Astrocyte (in vitro differentiated cells and primary cell): Measurements from ENCODE around the gene PPP1R14B. TPM values are rescaled to one million over a fixed set of nuclear protein-coding genes. Genes with fewer than 3 reads are reported as not detected.

Experiments used
- DNase-seq: peaks from one replicate; pipeline ENCODE4 v3.0.0-alpha.2; 2010; ENCODE audit warnings: low read depth
- FAIRE-seq: peaks from 2 replicates; lab custom pipeline; 2011; peaks lifted over from hg19 to GRCh38; lab: Jason Lieb, UNC
- H2AFZ ChIP-seq: 2 replicates; pipeline ENCODE4 v1.6.0; 2012; ENCODE audit warnings: low read depth, low read length, inconsistent platforms
- H3K27ac ChIP-seq: 2 replicates; pipeline ENCODE4 v1.5.1; 2011; ENCODE audit warnings: low read depth, low read length, inconsistent platforms
- H3K27me3 ChIP-seq: 2 replicates; pipeline ENCODE4 v1.6.0; 2011; ENCODE audit warnings: low read length, inconsistent platforms; ENCODE audit not compliant: insufficient read depth
- H3K36me3 ChIP-seq: 2 replicates; pipeline ENCODE4 v1.5.1; 2011; ENCODE audit warnings: low read length, inconsistent platforms; ENCODE audit not compliant: insufficient read depth
- H3K4me1 ChIP-seq: 2 replicates; pipeline ENCODE4 v1.5.1; 2011; ENCODE audit warnings: low read length, inconsistent platforms; ENCODE audit not compliant: insufficient read depth
- H3K4me2 ChIP-seq: 2 replicates; pipeline ENCODE4 v1.6.0; 2012; ENCODE audit warnings: low read length, inconsistent platforms
- H3K4me3 ChIP-seq: 2 replicates; pipeline ENCODE4 v1.5.1; 2011; ENCODE audit warnings: low read depth, mild to moderate bottlenecking, low read length, inconsistent platforms; ENCODE audit not compliant: insufficient read depth
- H3K79me2 ChIP-seq: 2 replicates; pipeline ENCODE4 v1.6.0; 2012; ENCODE audit warnings: mild to moderate bottlenecking, low read length, inconsistent platforms; ENCODE audit not compliant: insufficient read depth
- H3K9ac ChIP-seq: 2 replicates; pipeline ENCODE4 v1.6.0; 2012; ENCODE audit warnings: mild to moderate bottlenecking, low read length, inconsistent platforms
- H3K9me3 ChIP-seq: 2 replicates; pipeline ENCODE4 v1.5.1; 2012; ENCODE audit warnings: low read depth, mild to moderate bottlenecking, low read length, inconsistent platforms; ENCODE audit not compliant: insufficient read depth
- H4K20me1 ChIP-seq: 2 replicates; pipeline ENCODE4 v1.6.0; 2012; ENCODE audit warnings: low read length, inconsistent platforms; ENCODE audit not compliant: insufficient read depth
- H3K27ac Mint-ChIP-seq: one replicate; pipeline ENCODE4 v1.8.0; 2021; ENCODE audit warnings: mild to moderate bottlenecking, mixed read lengths; ENCODE audit not compliant: unreplicated experiment
- H3K27me3 Mint-ChIP-seq: one replicate; pipeline ENCODE4 v1.8.0; 2021; ENCODE audit warnings: low read depth, mixed read lengths; ENCODE audit not compliant: unreplicated experiment
- H3K36me3 Mint-ChIP-seq: one replicate; pipeline ENCODE4 v1.8.0; 2021; ENCODE audit warnings: low read depth, mixed read lengths; ENCODE audit not compliant: unreplicated experiment
- H3K4me1 Mint-ChIP-seq: one replicate; pipeline ENCODE4 v1.8.0; 2021; ENCODE audit warnings: low read depth, mixed read lengths; ENCODE audit not compliant: unreplicated experiment
- H3K4me3 Mint-ChIP-seq: one replicate; pipeline ENCODE4 v1.8.0; 2021; ENCODE audit warnings: mild to moderate bottlenecking, moderate library complexity, mixed read lengths; ENCODE audit not compliant: unreplicated experiment
- H3K9me3 Mint-ChIP-seq: one replicate; pipeline ENCODE4 v1.8.0; 2021; ENCODE audit warnings: mild to moderate bottlenecking, mixed read lengths; ENCODE audit not compliant: unreplicated experiment
- CTCF ChIP-seq: IDR thresholded peaks from 2 replicates; pipeline ENCODE4 v1.5.1; 2011; ENCODE audit warnings: low read depth, mild to moderate bottlenecking, inconsistent platforms, low read length, moderate library complexity; ENCODE audit not compliant: insufficient read depth
- EZH2 ChIP-seq: IDR thresholded peaks from 2 replicates; pipeline ENCODE4 v1.6.1; 2012; ENCODE audit warnings: mild to moderate bottlenecking, low read length, inconsistent platforms; ENCODE audit not compliant: insufficient read depth
- total RNA-seq: library from RNA; stranded (reverse); gene quantifications from 2 replicates; pipeline ENCODE4 v1.2.1, GENCODE V29; 2021

The PPP1R14B gene
- total RNA-seq, 1 donor from 2014 or later, result 370 TPM

- no peaks in the 10 kb centered on the region for H3K27me3 ChIP-seq
- no peak for FAIRE-seq
- no peak overlapping the region for H3K9ac ChIP-seq
- H3K9me3 ChIP-seq, result no peaks in the 10 kb centered on the region
- no peak overlapping the region for H3K4me3 ChIP-seq
- H2AFZ ChIP-seq, result no peak overlapping the region
- no peak overlapping the region for H3K4me2 ChIP-seq
- peaks cover 12% of the 10 kb centered on the region for H4K20me1 ChIP-seq
- no peaks in the 10 kb centered on the region for H3K27me3 Mint-ChIP-seq
- no peaks in the 10 kb centered on the region for H3K36me3 ChIP-seq
- peaks cover 7% of the 10 kb centered on the region for H3K4me1 Mint-ChIP-seq
- H3K9me3 Mint-ChIP-seq, result no peaks in the 10 kb centered on the region
- no peak for DNase-seq
- H3K4me3 Mint-ChIP-seq, result peak overlapping the region; percentile 85
- TF ChIP-seq CTCF (no peak), EZH2 (no peak)
- peaks cover 15% of the 10 kb centered on the region for H3K79me2 ChIP-seq
- no peak overlapping the region for H3K27ac Mint-ChIP-seq
- peaks cover 23% of the 10 kb centered on the region for H3K4me1 ChIP-seq
- H3K27ac ChIP-seq, result no peak overlapping the region
- no peaks in the 10 kb centered on the region for H3K36me3 Mint-ChIP-seq
Measured at GRCh38 chr11:64232182-64232966, 14.4 kb downstream of the PPP1R14B start.

DNA sequence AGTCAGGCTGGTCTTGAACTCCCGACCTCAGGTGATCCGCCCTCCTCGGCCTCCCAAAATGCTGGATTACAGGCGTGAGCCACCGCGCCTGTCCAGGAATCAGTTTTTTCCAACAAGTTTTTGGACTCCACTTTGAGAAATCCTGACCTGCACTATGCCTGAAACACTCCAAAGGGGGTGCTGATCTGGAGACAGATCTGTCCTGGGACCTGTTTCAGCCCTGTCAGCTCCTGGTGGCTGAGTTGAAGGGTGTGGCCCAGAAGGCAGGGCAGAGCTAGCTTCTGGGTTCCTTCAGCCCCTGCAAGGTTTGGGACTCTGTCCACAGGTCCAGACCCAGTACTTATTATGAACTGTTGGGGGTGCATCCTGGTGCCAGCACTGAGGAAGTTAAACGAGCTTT lies 15.2 kb downstream of the PPP1R14B start:
- peaks cover 31% of the 10 kb centered on the region for H3K4me1 ChIP-seq
- peaks cover 14% of the 10 kb centered on the region for H4K20me1 ChIP-seq
- H3K9me3 Mint-ChIP-seq, result no peaks in the 10 kb centered on the region
- TF ChIP-seq CTCF, result no peak
- TF ChIP-seq EZH2, result no peak
- no peak for FAIRE-seq
- H2AFZ ChIP-seq, result no peak overlapping the region
- H3K9ac ChIP-seq, result no peak overlapping the region
- H3K27ac ChIP-seq, result no peak overlapping the region
- H3K36me3 Mint-ChIP-seq, result no peaks in the 10 kb centered on the region
- H3K36me3 ChIP-seq, result no peaks in the 10 kb centered on the region
- no peaks in the 10 kb centered on the region for H3K27me3 ChIP-seq
- peaks cover 10% of the 10 kb centered on the region for H3K4me1 Mint-ChIP-seq
- peak overlapping the region; percentile 100 for H3K4me2 ChIP-seq
- no peak for DNase-seq
- peaks cover 24% of the 10 kb centered on the region for H3K79me2 ChIP-seq
- no peak overlapping the region for H3K4me3 ChIP-seq
- H3K27ac Mint-ChIP-seq, result no peak overlapping the region
- H3K4me3 Mint-ChIP-seq, result peak overlapping the region; percentile 85
- no peaks in the 10 kb centered on the region for H3K27me3 Mint-ChIP-seq
- H3K9me3 ChIP-seq, result no peaks in the 10 kb centered on the region

- FAIRE-seq (no peak), DNase-seq (no peak)
- peak overlapping the region; percentile 34 for H3K27ac Mint-ChIP-seq
- TF ChIP-seq CTCF (no peak), EZH2 (no peak)
- H3K4me2 ChIP-seq, result peak overlapping the region; percentile 100
- peak overlapping the region; percentile 84 for H2AFZ ChIP-seq
- H3K9ac ChIP-seq, result peak overlapping the region; percentile 85
- peaks cover 12% of the 10 kb centered on the region for H4K20me1 ChIP-seq
- peak overlapping the region; percentile 85 for H3K4me3 Mint-ChIP-seq
- H3K27ac ChIP-seq, result no peak overlapping the region
- no peaks in the 10 kb centered on the region for H3K36me3 ChIP-seq
- H3K4me3 ChIP-seq, result peak overlapping the region; percentile 74
- peaks cover 27% of the 10 kb centered on the region for H3K79me2 ChIP-seq
- no peaks in the 10 kb centered on the region for H3K27me3 ChIP-seq
- H3K9me3 ChIP-seq, result no peaks in the 10 kb centered on the region
- H3K9me3 Mint-ChIP-seq, result no peaks in the 10 kb centered on the region
- H3K4me1 ChIP-seq, result peaks cover 33% of the 10 kb centered on the region
- no peaks in the 10 kb centered on the region for H3K36me3 Mint-ChIP-seq
- H3K4me1 Mint-ChIP-seq, result peaks cover 10% of the 10 kb centered on the region
- H3K27me3 Mint-ChIP-seq, result no peaks in the 10 kb centered on the region
Measured at GRCh38 chr11:64230985-64231365, 15.8 kb downstream of the PPP1R14B start.
